ENCODE data around the gene CCDC142. TPM values are rescaled to one million over a fixed set of nuclear protein-coding genes. Genes with fewer than 3 reads are reported as not detected.
A peak's percentile ranks its signal among the peaks of the same experiment; 100 is the strongest.

The CCDC142 gene
- total and polyA plus RNA-seq, 2 of the 8 experiments (the other 6 are each of a cell fraction or from before 2014, with no cell fraction given): 6.0 to 10.7 TPM

DNA sequence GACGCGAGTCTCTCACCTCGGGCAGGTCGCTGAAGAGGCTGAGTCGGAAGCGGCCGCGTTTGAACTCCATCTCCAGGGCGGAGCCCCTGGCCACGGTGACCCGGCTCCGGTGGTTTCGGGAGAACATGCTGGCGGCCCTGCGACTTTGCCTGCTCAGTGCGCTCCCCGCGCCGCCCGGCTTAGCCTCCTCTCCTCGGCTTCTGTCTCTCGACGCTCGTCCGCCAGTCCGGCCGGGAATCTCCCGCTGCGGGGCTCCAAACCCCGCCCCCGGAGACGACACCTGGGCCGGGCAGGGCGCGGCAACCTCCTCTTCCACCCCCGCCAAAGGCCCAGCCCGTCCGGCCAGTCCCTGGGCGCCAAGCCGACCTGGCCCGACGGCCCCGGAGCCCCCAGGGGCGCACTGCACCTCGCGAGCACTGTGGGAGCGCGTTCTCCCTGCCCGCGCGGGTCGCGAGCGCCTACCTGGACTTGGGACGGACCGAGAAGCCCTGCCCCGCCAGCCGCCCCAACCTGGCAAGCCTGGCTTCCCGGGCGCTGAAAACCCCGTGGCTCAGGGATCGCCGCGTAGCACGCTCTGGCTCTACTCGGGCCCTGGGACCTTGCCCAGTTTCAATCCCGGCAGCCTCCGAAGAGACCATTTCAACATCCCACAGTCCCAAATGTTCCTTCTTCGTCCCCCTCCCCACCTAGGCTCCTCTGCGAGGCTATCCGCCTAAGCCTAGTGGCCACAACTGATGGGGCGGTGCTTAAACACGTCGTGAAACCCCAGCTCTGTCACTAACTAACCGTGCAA is 40.9 kb downstream of the CCDC142 start, which contains the start of gene RTKN (continued):
- TF ChIP-seq ASH2L (IDR thresholded peaks at IDR 0.05; ENCODE audit: low read length): peak; percentile 99
- TF ChIP-seq EGR1 (IDR thresholded peaks at IDR 0.05; ENCODE audit: borderline replicate concordance, low read depth, low read length): peak; percentile 87
- no peak for TF ChIP-seq EZH2 (IDR thresholded peaks at IDR 0.05; ENCODE audit: low read depth, low read length, severe bottlenecking)
- TF ChIP-seq, protein P1, sequence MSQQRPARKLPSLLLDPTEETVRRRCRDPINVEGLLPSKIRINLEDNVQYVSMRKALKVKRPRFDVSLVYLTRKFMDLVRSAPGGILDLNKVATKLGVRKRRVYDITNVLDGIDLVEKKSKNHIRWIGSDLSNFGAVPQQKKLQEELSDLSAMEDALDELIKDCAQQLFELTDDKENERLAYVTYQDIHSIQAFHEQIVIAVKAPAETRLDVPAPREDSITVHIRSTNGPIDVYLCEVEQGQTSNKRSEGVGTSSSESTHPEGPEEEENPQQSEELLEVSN (IDR thresholded peaks at IDR 0.05): peak; percentile 57; the same call in 1 of the 2 replicates
- TF ChIP-seq TCF12 (IDR thresholded peaks at IDR 0.05; ENCODE audit: low read depth, low read length): 0 out of 2 replicates have a peak, but pooled peaks have one; percentile 4
- TF ChIP-seq, protein P2, sequence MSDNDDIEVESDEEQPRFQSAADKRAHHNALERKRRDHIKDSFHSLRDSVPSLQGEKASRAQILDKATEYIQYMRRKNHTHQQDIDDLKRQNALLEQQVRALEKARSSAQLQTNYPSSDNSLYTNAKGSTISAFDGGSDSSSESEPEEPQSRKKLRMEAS (IDR thresholded peaks at IDR 0.05): peak; percentile 63
- TF ChIP-seq BACH1 (IDR thresholded peaks at IDR 0.05; ENCODE audit: low read length): no peak
- no peak for TF ChIP-seq CHD2 (IDR thresholded peaks at IDR 0.05; ENCODE audit: low read length)
- peak; percentile 73 for TF ChIP-seq KDM4A (IDR thresholded peaks at IDR 0.05; ENCODE audit: low read depth, low read length, severe bottlenecking)
- TF ChIP-seq SP4 (IDR thresholded peaks at IDR 0.05; ENCODE audit: low read length): peak; percentile 64; the same call in 1 of the 2 replicates
- TF ChIP-seq TAF7 (optimal IDR thresholded peaks at IDR 0.05; ENCODE audit: borderline replicate concordance, low read depth, low read length): peak; percentile 28

All from H1 (cell line).